ENCODE results near the gene ZNF532. TPM values are rescaled to one million over a fixed set of nuclear protein-coding genes. Genes with fewer than 3 reads are reported as not detected.
"Not testable (repeated sequence)": the region's sequence is repeated elsewhere in the genome, so short reads cannot be mapped to it uniquely, and the experiment has no call there.

The ZNF532 gene
- total and polyA plus RNA-seq, 2 donors from 2014 or later = 5.7 to 76.3 TPM

- Histone ChIP-seq H3K27ac (ENCODE audit: low read depth in 2 of 2, low read length in 2 of 2) (no peak overlapping the region), H3K4me1 (ENCODE audit: control insufficient read depth in 2 of 3, insufficient read depth in 2 of 3, low read depth in 1 of 3, low read length in 3 of 3) (no peaks in the 10 kb centered on the region), H3K9me3 (ENCODE audit: control insufficient read depth in 2 of 3, insufficient read depth in 1 of 3, low read length in 3 of 3) (no peaks in the 10 kb centered on the region), H3K27me3 (ENCODE audit: control insufficient read depth, insufficient read depth, low read length) (no peaks in the 10 kb centered on the region), H3K9ac (ENCODE audit: low read length in 3 of 3) (no peak overlapping the region), H3K4me3 (ENCODE audit: low read length in 3 of 3) (no peak overlapping the region), H3K36me3 (ENCODE audit: control insufficient read depth in 2 of 3, insufficient read depth in 3 of 3, low read length in 3 of 3) (no peaks in the 10 kb centered on the region)
- intact Hi-C loops (cut with DNase I) = no loop called here
- TF ChIP-seq CTCF (IDR thresholded peaks at IDR 0.05; ENCODE audit: borderline replicate concordance, extremely low read depth, insufficient read depth) = no peak
- DNase-seq (peak in 1 of 5 donors; percentile 24), FAIRE-seq (no peak)
Observed at GRCh38 chr18:58850786-58851469, 13.7 kb upstream of the ZNF532 start.

GRCh38 chr18:58851856-58852255 is 12.8 kb upstream of the ZNF532 start:
- H3K4me1 ChIP-seq (ENCODE audit: control insufficient read depth in 2 of 3, insufficient read depth in 2 of 3, low read depth in 1 of 3, low read length in 3 of 3) = no peaks in the 10 kb centered on the region
- H3K36me3 ChIP-seq (ENCODE audit: control insufficient read depth in 2 of 3, insufficient read depth in 3 of 3, low read length in 3 of 3) = no peaks in the 10 kb centered on the region
- H3K9ac ChIP-seq (ENCODE audit: low read length in 3 of 3) = no peak overlapping the region
- no peaks in the 10 kb centered on the region for H3K9me3 ChIP-seq (ENCODE audit: control insufficient read depth in 2 of 3, insufficient read depth in 1 of 3, low read length in 3 of 3)
- H3K27ac ChIP-seq (ENCODE audit: low read depth in 2 of 2, low read length in 2 of 2) = no peak overlapping the region
- H3K27me3 ChIP-seq (ENCODE audit: control insufficient read depth, insufficient read depth, low read length) = no peaks in the 10 kb centered on the region
- no peak for FAIRE-seq
- no peak overlapping the region for H3K4me3 ChIP-seq (ENCODE audit: low read length in 3 of 3)
- DNase-seq = no peak
- no peak for TF ChIP-seq CTCF (IDR thresholded peaks at IDR 0.05; ENCODE audit: borderline replicate concordance, extremely low read depth, insufficient read depth)
- intact Hi-C loops (cut with DNase I) = no loop called here

GRCh38 chr18:58852629-58853028 is 12.0 kb upstream of the ZNF532 start:
- no peaks in the 10 kb centered on the region for H3K27me3 ChIP-seq (ENCODE audit: control insufficient read depth, insufficient read depth, low read length)
- intact Hi-C loops (cut with DNase I) = no loop called here
- no peak overlapping the region for H3K27ac ChIP-seq (ENCODE audit: low read depth in 2 of 2, low read length in 2 of 2)
- H3K4me1 ChIP-seq (ENCODE audit: control insufficient read depth in 2 of 3, insufficient read depth in 2 of 3, low read depth in 1 of 3, low read length in 3 of 3) = no peaks in the 10 kb centered on the region
- H3K9ac ChIP-seq (ENCODE audit: low read length in 3 of 3) = no peak overlapping the region
- no peaks in the 10 kb centered on the region for H3K36me3 ChIP-seq (ENCODE audit: control insufficient read depth in 2 of 3, insufficient read depth in 3 of 3, low read length in 3 of 3)
- DNase-seq (no peak), FAIRE-seq (no peak)
- no peak overlapping the region for H3K4me3 ChIP-seq (ENCODE audit: low read length in 3 of 3)
- H3K9me3 ChIP-seq (ENCODE audit: control insufficient read depth in 2 of 3, insufficient read depth in 1 of 3, low read length in 3 of 3) = no peaks in the 10 kb centered on the region
- no peak for TF ChIP-seq CTCF (IDR thresholded peaks at IDR 0.05; ENCODE audit: borderline replicate concordance, extremely low read depth, insufficient read depth)

GRCh38 chr18:58853561-58853960 is 11.1 kb upstream of the ZNF532 start:
- no peak for TF ChIP-seq CTCF (IDR thresholded peaks at IDR 0.05; ENCODE audit: borderline replicate concordance, extremely low read depth, insufficient read depth)
- FAIRE-seq (no peak), DNase-seq (no peak)
- Histone ChIP-seq H3K4me3 (ENCODE audit: low read length in 3 of 3) (no peak overlapping the region), H3K36me3 (ENCODE audit: control insufficient read depth in 2 of 3, insufficient read depth in 3 of 3, low read length in 3 of 3) (no peaks in the 10 kb centered on the region), H3K4me1 (ENCODE audit: control insufficient read depth in 2 of 3, insufficient read depth in 2 of 3, low read depth in 1 of 3, low read length in 3 of 3) (no peaks in the 10 kb centered on the region), H3K9me3 (ENCODE audit: control insufficient read depth in 2 of 3, insufficient read depth in 1 of 3, low read length in 3 of 3) (no peaks in the 10 kb centered on the region), H3K27me3 (ENCODE audit: control insufficient read depth, insufficient read depth, low read length) (no peaks in the 10 kb centered on the region), H3K9ac (ENCODE audit: low read length in 3 of 3) (no peak overlapping the region), H3K27ac (ENCODE audit: low read depth in 2 of 2, low read length in 2 of 2) (no peak overlapping the region)
- intact Hi-C loops (cut with DNase I) = no loop called here

GRCh38 chr18:58855521-58855920 is 9.2 kb upstream of the ZNF532 start:
- H3K27ac ChIP-seq (ENCODE audit: low read depth in 2 of 2, low read length in 2 of 2); H3K4me3 ChIP-seq (ENCODE audit: low read length in 3 of 3); DNase-seq; FAIRE-seq; H3K27me3 ChIP-seq (ENCODE audit: control insufficient read depth, insufficient read depth, low read length); H3K4me1 ChIP-seq (ENCODE audit: control insufficient read depth in 2 of 3, insufficient read depth in 2 of 3, low read depth in 1 of 3, low read length in 3 of 3); H3K9me3 ChIP-seq (ENCODE audit: control insufficient read depth in 2 of 3, insufficient read depth in 1 of 3, low read length in 3 of 3); intact Hi-C loops (cut with DNase I); H3K9ac ChIP-seq (ENCODE audit: low read length in 3 of 3); H3K36me3 ChIP-seq (ENCODE audit: control insufficient read depth in 2 of 3, insufficient read depth in 3 of 3, low read length in 3 of 3): not testable (repeated sequence)
